ENCODE results near the gene DCAF5.
"Not testable (repeated sequence)": the region's sequence is repeated elsewhere in the genome, so short reads cannot be mapped to it uniquely, and the experiment has no call there.

DNA sequence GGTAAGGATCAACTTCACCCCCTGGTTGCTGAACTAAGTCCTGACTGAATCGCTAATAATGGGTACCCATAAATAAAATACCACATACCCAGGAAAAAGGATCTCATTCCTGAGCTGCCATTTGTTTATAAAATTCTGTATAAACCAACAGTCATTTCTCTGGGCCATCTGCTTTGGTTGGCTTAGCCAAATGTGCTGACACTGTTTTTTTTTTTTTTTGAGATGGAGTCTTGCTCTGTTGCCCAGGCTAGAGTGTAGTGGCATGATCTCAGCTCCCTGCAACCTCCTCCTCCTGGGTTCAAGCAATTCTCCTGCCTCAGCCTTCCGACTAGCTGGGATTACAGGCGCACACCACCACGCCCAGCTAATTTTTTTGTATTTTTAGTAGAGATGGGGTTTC, 87.0 kb downstream of the DCAF5 start:
- not testable (repeated sequence) for TF ChIP-seq EZH2 (IDR thresholded peaks at IDR 0.05); POLR2AphosphoS5 (IDR thresholded peaks at IDR 0.05; ENCODE audit: borderline replicate concordance, low read depth, low read length)

Measured in SK-N-MC (cell line).